ENCODE measurements around the gene ATG10. TPM values are rescaled to one million over a fixed set of nuclear protein-coding genes. Genes with fewer than 3 reads are reported as not detected.

The ATG10 gene
- total and polyA plus RNA-seq, 2 of the 8 experiments (the other 6 are each of a cell fraction or from before 2014, with no cell fraction given) = 3.7 to 8.8 TPM

- Histone ChIP-seq H2AK5ac (ENCODE audit: low read depth, low read length) (no peak overlapping the region), H3K4ac (replicated peaks; ENCODE audit: insufficient read length, low read depth, low read length) (no peak overlapping the region), H3K18ac (ENCODE audit: extremely low read depth, low read length) (no peak overlapping the region), H3K79me2 (ENCODE audit: control insufficient read depth in 1 of 2, insufficient read depth in 2 of 2, low read length in 2 of 2) (no peaks in the 10 kb centered on the region), H4K20me1 (replicated peaks in 1 of 2; ENCODE audit: control insufficient read depth in 1 of 2, insufficient read depth in 2 of 2, low read length in 2 of 2) (no peaks in the 10 kb centered on the region), H3K56ac (replicated peaks; ENCODE audit: insufficient read length, low read depth, low read length) (no peak overlapping the region), H4K5ac (ENCODE audit: insufficient read length, low read depth, low read length) (no peak overlapping the region), H3K14ac (ENCODE audit: insufficient read length) (no peak overlapping the region), H3K23ac (ENCODE audit: insufficient read length) (no peak overlapping the region), H4K8ac (ENCODE audit: extremely low read depth, insufficient read depth, low read length) (no peak overlapping the region), H3K79me1 (ENCODE audit: low read depth, low read length) (no peaks in the 10 kb centered on the region), H3K4me3 (ENCODE audit: extremely low read depth in 1 of 4, insufficient read depth in 2 of 4, low read depth in 3 of 4, low read length in 4 of 4) (no peak overlapping the region), H3K27me3 (replicated peaks in 1 of 4; ENCODE audit: control insufficient read depth in 3 of 4, extremely low read depth in 1 of 4, insufficient read depth in 3 of 4, low read length in 3 of 4) (no peaks in the 10 kb centered on the region), H2BK12ac (ENCODE audit: low read depth, low read length) (no peak overlapping the region), H3K4me1 (replicated peaks in 1 of 4; ENCODE audit: control insufficient read depth in 3 of 4, insufficient read depth in 4 of 4, low read length in 3 of 4) (peaks cover 0 to 3% (median 2%) of the 10 kb centered on the region in 4 experiments; a peak in 1 of 7 replicates), H2AFZ (ENCODE audit: low read length) (no peak overlapping the region), H2BK120ac (replicated peaks; ENCODE audit: low read depth, low read length) (no peak overlapping the region), H2BK5ac (ENCODE audit: low read depth, low read length) (no peak overlapping the region), H3K9ac (replicated peaks in 1 of 4; ENCODE audit: extremely low read depth in 1 of 4, low read depth in 3 of 4, low read length in 3 of 4) (no peak overlapping the region), H3K23me2 (ENCODE audit: low read depth, low read length) (no peaks in the 10 kb centered on the region), H3K27ac (ENCODE audit: low read depth, low read length) (no peak overlapping the region), H2BK20ac (ENCODE audit: low read length) (no peak overlapping the region), H3K4me2 (ENCODE audit: insufficient read depth in 1 of 2, low read depth in 2 of 2, low read length in 2 of 2) (no peak overlapping the region), H3K36me3 (ENCODE audit: control insufficient read depth in 2 of 4, insufficient read depth in 4 of 4, low read length in 3 of 4) (no peaks in the 10 kb centered on the region), H3K9me3 (ENCODE audit: insufficient read depth in 2 of 2, low read depth in 1 of 2, low read length in 1 of 2) (no peaks in the 10 kb centered on the region), H2BK15ac (ENCODE audit: low read length) (no peak overlapping the region), H4K91ac (replicated peaks; ENCODE audit: insufficient read length, low read length) (no peak overlapping the region)
- TF ChIP-seq JUN (IDR thresholded peaks at IDR 0.05; ENCODE audit: low read depth, low read length) = no peak
- TF ChIP-seq GTF2F1 (IDR thresholded peaks at IDR 0.05; ENCODE audit: borderline replicate concordance, low read depth, low read length) = no peak
- no peak for TF ChIP-seq SP4 (IDR thresholded peaks at IDR 0.05; ENCODE audit: low read length)
- no peak for TF ChIP-seq TCF12 (IDR thresholded peaks at IDR 0.05; ENCODE audit: low read depth, low read length)
- DNase-seq (ENCODE audit: low read depth in 1 of 2, low spot score in 2 of 2) (no peak), FAIRE-seq (no peak)
- 93% methylated on average over 4 of the region's 4 CpGs; no CpG with 5 or more reads in 1 of the 2 experiments for WGBS, 2 experiments (ENCODE audit: extremely low coverage in 1 of 2, insufficient coverage in 1 of 2, insufficient read length in 1 of 2, insufficient replicate concordance in 2 of 2, low coverage in 1 of 2, low lambda C conversion rate in 2 of 2, missing lambda C conversion rate in 1 of 2)
- ChIA-PET POLR2A (ENCODE audit: partially characterized antibody) (no interaction called here), CTCF (ENCODE audit: partially characterized antibody) (interaction anchor here (1.1 to 2.0 kb wide), 2 partner anchors 10 to 23 kb away, joined by 3 to 5 read pairs; no protein-coding TSS in a partner anchor)
Measured at GRCh38 chr5:82152978-82153481, 181.2 kb downstream of the ATG10 start.

Data from H1 (cell line).